Vagina (tissue), 2 donors: Measurements from ENCODE around the gene SCLT1. TPM values are rescaled to one million over a fixed set of nuclear protein-coding genes. Genes with fewer than 3 reads are reported as not detected.

Experiments
- DNase-seq, 2 donors: peaks; one replicate each; pipeline ENCODE4 v3.0.0-alpha.2; 2017; ENCODE audit errors: extremely low spot score in 2 of 2
- H3K27ac ChIP-seq: fragments of 200-600 bp; sonication (generic); one replicate; pipeline ENCODE4 v1.5.1; 2019
- H3K27me3 ChIP-seq: fragments of 200-600 bp; sonication (generic); one replicate; pipeline ENCODE4 v1.5.1; 2019
- H3K36me3 ChIP-seq, 2 donors: fragments of 200-600 bp; sonication (generic); one replicate each; pipeline ENCODE4 v1.5.1; 2017 to 2019
- H3K4me1 ChIP-seq: fragments of 200-600 bp; sonication (generic); one replicate; pipeline ENCODE4 v1.5.1; 2019
- H3K4me3 ChIP-seq, 2 donors: fragments of 200-600 bp; sonication (generic); 1 replicate in 1 of 2; 2 replicates in 1 of 2; pipeline ENCODE4 v1.5.1; 2016 to 2019
- H3K9me3 ChIP-seq: fragments of 200-600 bp; sonication (generic); one replicate; pipeline ENCODE4 v1.5.1; 2019
- CTCF ChIP-seq, 3 experiments: fragments of 450-650 bp in 2 of 3; fragments of 200-600 bp in 1 of 3; sonication (generic) in 1 of 3; IDR thresholded peaks; one replicate each; pipeline ENCODE4 v1.5.1; 2017 to 2019; ENCODE audit warnings: antibody characterized with exemption in 3 of 3, mild to moderate bottlenecking in 2 of 3, moderate library complexity in 2 of 3
- POLR2A ChIP-seq, 2 donors: fragments of 450-650 bp; IDR thresholded peaks; one replicate each; pipeline ENCODE4 v1.6.1; 2017; ENCODE audit warnings: antibody characterized with exemption in 2 of 2, mild to moderate bottlenecking in 2 of 2, moderate library complexity in 2 of 2
- POLR2AphosphoS5 ChIP-seq, 2 donors: sonication (generic); formaldehyde crosslinking; IDR thresholded peaks; one replicate each; pipeline ENCODE4 v1.9.0; 2017; ENCODE audit warnings: antibody characterized with exemption in 2 of 2, mild to moderate bottlenecking in 2 of 2, low read depth in 1 of 2; ENCODE audit not compliant: insufficient read depth in 1 of 2
- intact Hi-C: fragments of 100-400 bp; cut with DNase I; formaldehyde crosslinking; loops from one replicate; pipeline ENCODE4 v1.15.1; 2023
- total RNA-seq: library from RNA; depleted of rRNA; stranded (reverse); fragments of >200 nt; gene quantifications from one replicate; pipeline ENCODE4 v1.2.3, GENCODE V29; 2016

SCLT1 gene
- total RNA-seq, 1 donor from 2014 or later: 18.9 TPM

GRCh38 chr4:128848461-128848860 lies 244.9 kb downstream of the SCLT1 start:
- no peak for DNase-seq
- H3K4me1 ChIP-seq: peaks cover 14% of the 10 kb centered on the region
- no peak for TF ChIP-seq CTCF (IDR thresholded peaks at IDR 0.05)
- TF ChIP-seq POLR2A (IDR thresholded peaks at IDR 0.05): no peak
- no peak for TF ChIP-seq POLR2AphosphoS5 (IDR thresholded peaks at IDR 0.05; ENCODE audit: insufficient read depth in 1 of 2, low read depth in 1 of 2)
- no peak overlapping the region for H3K4me3 ChIP-seq
- H3K27ac ChIP-seq: no peak overlapping the region
- no peaks in the 10 kb centered on the region for H3K27me3 ChIP-seq
- H3K9me3 ChIP-seq: no peaks in the 10 kb centered on the region
- peaks cover 0 to 90% of the 10 kb centered on the region in 2 donors for H3K36me3 ChIP-seq
- intact Hi-C loops: no loop called here

- Histone ChIP-seq H3K4me1 (peaks cover 14% of the 10 kb centered on the region), H3K36me3 (peaks cover 0 to 86% of the 10 kb centered on the region in 2 donors), H3K4me3 (no peak overlapping the region), H3K27me3 (no peaks in the 10 kb centered on the region), H3K27ac (no peak overlapping the region), H3K9me3 (no peaks in the 10 kb centered on the region)
- no peak for DNase-seq
- intact Hi-C loops: no loop called here
- TF ChIP-seq POLR2A (IDR thresholded peaks at IDR 0.05) (no peak), POLR2AphosphoS5 (IDR thresholded peaks at IDR 0.05; ENCODE audit: insufficient read depth in 1 of 2, low read depth in 1 of 2) (no peak), CTCF (IDR thresholded peaks at IDR 0.05) (no peak)
Observed at GRCh38 chr4:128847082-128847724, 246.1 kb downstream of the SCLT1 start.

GRCh38 chr4:128846063-128846462 lies 247.3 kb downstream of the SCLT1 start:
- Histone ChIP-seq H3K9me3 (no peaks in the 10 kb centered on the region), H3K27me3 (no peaks in the 10 kb centered on the region), H3K36me3 (peaks cover 0 to 74% of the 10 kb centered on the region in 2 donors), H3K4me1 (peaks cover 17% of the 10 kb centered on the region), H3K4me3 (no peak overlapping the region), H3K27ac (no peak overlapping the region)
- TF ChIP-seq POLR2AphosphoS5 (IDR thresholded peaks at IDR 0.05; ENCODE audit: insufficient read depth in 1 of 2, low read depth in 1 of 2): no peak
- TF ChIP-seq POLR2A (IDR thresholded peaks at IDR 0.05): no peak
- TF ChIP-seq CTCF (IDR thresholded peaks at IDR 0.05): no peak
- intact Hi-C loops: no loop called here
- no peak for DNase-seq

GRCh38 chr4:128844931-128845330 lies 248.4 kb downstream of the SCLT1 start:
- Histone ChIP-seq H3K9me3 (no peaks in the 10 kb centered on the region), H3K27ac (no peak overlapping the region), H3K36me3 (peaks cover 0 to 66% of the 10 kb centered on the region in 2 donors), H3K4me3 (no peak overlapping the region), H3K27me3 (no peaks in the 10 kb centered on the region), H3K4me1 (peaks cover 28% of the 10 kb centered on the region)
- no peak for TF ChIP-seq CTCF (IDR thresholded peaks at IDR 0.05)
- no peak for TF ChIP-seq POLR2AphosphoS5 (IDR thresholded peaks at IDR 0.05; ENCODE audit: insufficient read depth in 1 of 2, low read depth in 1 of 2)
- no peak for TF ChIP-seq POLR2A (IDR thresholded peaks at IDR 0.05)
- no peak for DNase-seq
- intact Hi-C loops: no loop called here

- intact Hi-C loops: no loop called here
- Histone ChIP-seq H3K36me3 (peaks cover 0 to 35% of the 10 kb centered on the region in 2 donors), H3K9me3 (no peaks in the 10 kb centered on the region), H3K4me1 (peaks cover 46% of the 10 kb centered on the region), H3K27me3 (no peaks in the 10 kb centered on the region), H3K4me3 (no peak overlapping the region), H3K27ac (no peak overlapping the region)
- TF ChIP-seq POLR2A (IDR thresholded peaks at IDR 0.05): no peak
- no peak for TF ChIP-seq POLR2AphosphoS5 (IDR thresholded peaks at IDR 0.05; ENCODE audit: insufficient read depth in 1 of 2, low read depth in 1 of 2)
- no peak for TF ChIP-seq CTCF (IDR thresholded peaks at IDR 0.05)
- no peak for DNase-seq
Observed at GRCh38 chr4:128841402-128841801, 251.9 kb downstream of the SCLT1 start.
